SK-N-SH (cell line): ENCODE measurements around the gene GALNT8.

Experiments
- FOSL2 ChIP-seq: IDR thresholded peaks from 2 replicates; pipeline ENCODE4 v1.4.0; 2012; ENCODE audit warnings: low read depth, mild to moderate bottlenecking, moderate library complexity, borderline replicate concordance
- RAD21 ChIP-seq: IDR thresholded peaks from 2 replicates; pipeline ENCODE4 v1.6.1; 2012; ENCODE audit warnings: mild to moderate bottlenecking, low read length
- SIN3A ChIP-seq: IDR thresholded peaks from 2 replicates; pipeline ENCODE4 v1.6.1; 2012; ENCODE audit warnings: low read depth, mild to moderate bottlenecking, low read length, moderate library complexity, borderline replicate concordance
- SMC3 ChIP-seq: IDR thresholded peaks from 2 replicates; pipeline ENCODE4 v1.6.1; 2012; ENCODE audit warnings: low read depth, low read length, improper control_type of control experiment
- TAF1 ChIP-seq: IDR thresholded peaks from 2 replicates; pipeline ENCODE4 v1.6.1; 2012; ENCODE audit warnings: low read depth, mild to moderate bottlenecking, low read length, moderate library complexity, borderline replicate concordance
- TF ChIP-seq, protein P1 (sequence below): fragments of 200-600 bp; sonication (generic); IDR thresholded peaks from 2 replicates; pipeline ENCODE4 v1.6.1; 2017; ENCODE audit warnings: antibody characterized with exemption, mild to moderate bottlenecking, moderate library complexity

DNA sequence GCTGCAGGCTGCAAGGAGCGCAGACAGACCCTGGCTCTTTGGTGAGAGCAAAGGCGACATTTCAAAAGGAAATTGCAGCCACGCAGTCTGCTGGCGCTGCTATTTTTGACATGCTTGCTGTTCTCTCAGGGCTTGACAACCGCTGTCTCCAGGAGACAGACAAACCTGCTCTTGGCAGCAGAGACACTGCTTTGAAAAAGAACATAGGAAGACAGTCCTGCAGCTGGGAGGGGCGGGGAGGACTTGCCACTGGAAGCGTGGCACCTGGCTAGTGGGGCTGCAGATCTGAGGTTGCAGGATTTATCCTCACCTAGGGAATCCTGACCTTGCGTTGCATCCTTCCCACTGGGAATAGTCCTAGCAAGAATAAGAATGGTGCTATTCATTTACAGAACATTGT is 97.7 kb downstream of the GALNT8 start:
- TF ChIP-seq TAF1 = no peak
- TF ChIP-seq, protein P1, sequence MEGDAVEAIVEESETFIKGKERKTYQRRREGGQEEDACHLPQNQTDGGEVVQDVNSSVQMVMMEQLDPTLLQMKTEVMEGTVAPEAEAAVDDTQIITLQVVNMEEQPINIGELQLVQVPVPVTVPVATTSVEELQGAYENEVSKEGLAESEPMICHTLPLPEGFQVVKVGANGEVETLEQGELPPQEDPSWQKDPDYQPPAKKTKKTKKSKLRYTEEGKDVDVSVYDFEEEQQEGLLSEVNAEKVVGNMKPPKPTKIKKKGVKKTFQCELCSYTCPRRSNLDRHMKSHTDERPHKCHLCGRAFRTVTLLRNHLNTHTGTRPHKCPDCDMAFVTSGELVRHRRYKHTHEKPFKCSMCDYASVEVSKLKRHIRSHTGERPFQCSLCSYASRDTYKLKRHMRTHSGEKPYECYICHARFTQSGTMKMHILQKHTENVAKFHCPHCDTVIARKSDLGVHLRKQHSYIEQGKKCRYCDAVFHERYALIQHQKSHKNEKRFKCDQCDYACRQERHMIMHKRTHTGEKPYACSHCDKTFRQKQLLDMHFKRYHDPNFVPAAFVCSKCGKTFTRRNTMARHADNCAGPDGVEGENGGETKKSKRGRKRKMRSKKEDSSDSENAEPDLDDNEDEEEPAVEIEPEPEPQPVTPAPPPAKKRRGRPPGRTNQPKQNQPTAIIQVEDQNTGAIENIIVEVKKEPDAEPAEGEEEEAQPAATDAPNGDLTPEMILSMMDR = no peak
- no peak for TF ChIP-seq RAD21
- TF ChIP-seq SIN3A = no peak
- no peak for TF ChIP-seq SMC3
- no peak for TF ChIP-seq FOSL2
